Measurements from ENCODE around the gene FXYD2. TPM values are rescaled to one million over a fixed set of nuclear protein-coding genes. Genes with fewer than 3 reads are reported as not detected.
A peak's percentile ranks its signal among the peaks of the same experiment; 100 is the strongest.
"Not testable (repeated sequence)": the region's sequence is repeated elsewhere in the genome, so short reads cannot be mapped to it uniquely, and the experiment has no call there.

Gene FXYD2
- 1 to 10 TPM in 1 of 2 donors, not detected in 1; 1.4 TPM for total RNA-seq

DNA sequence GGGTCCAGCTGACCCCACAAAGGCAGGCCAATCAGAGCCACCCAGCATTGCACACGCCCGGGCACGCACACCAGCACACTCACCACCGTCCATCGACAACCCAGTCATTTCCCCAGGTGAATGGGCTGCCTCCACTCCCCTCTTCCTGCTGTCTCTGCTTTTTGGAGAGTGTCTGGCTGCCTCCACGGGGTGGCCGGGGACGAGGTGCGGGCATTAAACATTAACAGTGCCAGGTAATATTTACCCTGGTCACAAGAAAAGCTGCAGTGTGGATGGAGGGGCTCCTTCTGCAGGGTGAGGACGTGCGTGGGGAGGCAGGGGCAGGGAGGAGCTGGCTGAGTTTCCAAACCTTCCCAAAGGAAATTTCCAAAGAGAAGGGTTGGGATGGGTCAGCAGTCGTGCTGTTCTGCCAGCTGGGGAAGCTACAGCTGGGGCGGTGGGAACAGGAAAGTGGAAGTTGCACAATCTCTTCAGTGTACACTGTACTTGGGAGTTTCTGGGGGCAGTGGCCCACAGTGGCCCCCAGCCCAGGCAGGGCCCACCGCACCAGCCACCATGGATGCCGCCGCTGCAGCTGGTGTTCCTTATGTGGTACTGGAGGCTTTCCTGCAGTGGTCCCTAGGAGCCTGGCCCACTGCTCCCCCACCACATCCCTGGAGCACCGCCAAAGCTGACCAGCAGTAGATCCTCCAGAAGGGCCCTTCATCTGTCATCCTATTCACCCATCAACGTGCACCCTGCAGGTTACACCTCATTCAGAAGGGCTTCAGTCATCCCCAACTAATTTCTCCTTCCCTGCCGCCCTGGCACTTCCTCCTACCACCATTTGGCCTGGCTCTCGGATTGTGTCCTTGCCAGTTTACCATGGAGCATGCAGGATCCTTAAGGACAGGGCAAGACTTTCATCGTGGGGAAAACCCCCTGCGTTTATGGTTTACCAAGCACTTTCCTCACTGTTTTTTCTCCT lies at the start of gene FXYD2:
FXYD2 (minus strand) TSS at position 174 of the 967 bp plus-strand sequence; CDS start at position 108, 66 bp downstream.
- no peaks in the 10 kb centered on the region for H3K27me3 Mint-ChIP-seq
- peaks cover 15% of the 10 kb centered on the region for H3K4me1 Mint-ChIP-seq
- no peak for ATAC-seq (replicated peaks)
- H3K36me3 Mint-ChIP-seq (ENCODE audit: low read depth): no peaks in the 10 kb centered on the region
- H3K9me3 Mint-ChIP-seq: no peaks in the 10 kb centered on the region
- H3K27ac Mint-ChIP-seq: peak within 1 kb of the TSS; percentile 61
- no peak within 1 kb of the TSS for H3K4me3 Mint-ChIP-seq

DNA sequence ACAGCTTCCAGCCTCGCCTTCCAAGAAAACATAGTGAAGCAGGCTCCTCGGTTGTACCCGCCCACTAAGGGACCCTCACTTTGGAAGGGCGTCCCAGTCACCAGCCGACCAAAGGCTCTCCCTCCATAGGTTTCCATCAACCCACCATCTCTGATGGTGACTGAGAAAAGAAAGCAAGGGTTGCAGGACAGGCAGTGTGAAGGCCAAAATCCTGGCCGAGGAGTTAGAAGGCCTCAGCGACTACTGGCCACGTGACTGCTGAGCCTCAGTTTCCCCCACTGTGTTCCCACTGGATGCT lies 49.2 kb upstream of the FXYD2 start:
- Mint-ChIP-seq H3K36me3 (ENCODE audit: low read depth) (no peaks in the 10 kb centered on the region), H3K4me1 (peaks cover 11% of the 10 kb centered on the region), H3K27me3 (peaks cover 44% of the 10 kb centered on the region), H3K4me3 (no peak overlapping the region), H3K27ac (no peak overlapping the region), H3K9me3 (no peaks in the 10 kb centered on the region)
- ATAC-seq (replicated peaks): no peak

DNA sequence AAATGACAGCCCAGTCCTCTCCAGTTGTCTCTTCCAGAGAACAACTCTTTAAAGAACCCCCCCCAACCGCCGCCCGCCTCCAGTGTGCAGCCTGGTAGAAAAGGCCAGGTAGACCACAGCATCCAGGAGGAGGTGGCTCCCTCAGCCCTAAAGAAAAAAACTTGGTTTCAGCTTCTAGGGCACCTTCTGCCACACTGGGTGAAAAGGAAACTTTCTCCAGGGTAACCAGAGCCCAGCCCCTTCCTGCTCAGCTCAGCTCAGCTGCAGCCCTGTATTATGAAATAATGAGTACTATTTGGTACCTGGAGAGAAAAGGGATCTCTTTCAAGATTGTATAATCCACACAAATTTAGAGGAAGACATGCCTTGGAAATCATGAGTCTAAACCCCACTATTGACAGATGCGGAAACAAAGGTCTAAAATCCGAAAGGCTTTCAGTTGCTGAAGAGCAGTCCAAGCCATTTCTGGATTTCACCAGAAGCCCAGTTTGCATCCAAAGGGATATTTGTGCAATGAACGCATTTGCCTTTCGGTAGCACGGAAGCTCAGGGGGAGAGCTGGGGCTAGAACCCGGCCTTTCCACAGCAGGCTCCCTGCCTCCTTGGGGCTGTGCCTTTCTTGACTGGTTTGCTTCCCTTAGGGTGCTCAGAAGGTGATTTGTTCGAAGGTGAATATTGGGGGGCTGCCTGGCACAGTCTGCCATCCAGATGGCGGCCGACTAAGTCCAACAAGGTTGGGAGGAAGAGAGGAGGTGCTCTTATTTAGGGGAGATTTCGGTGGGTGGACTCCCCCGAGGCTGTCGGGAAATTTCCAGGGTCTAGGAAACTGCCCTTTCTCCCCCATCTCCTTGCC lies 48.7 kb upstream of the FXYD2 start:
- H3K4me1 Mint-ChIP-seq: peaks cover 11% of the 10 kb centered on the region
- H3K27me3 Mint-ChIP-seq: peaks cover 40% of the 10 kb centered on the region
- H3K9me3 Mint-ChIP-seq: no peaks in the 10 kb centered on the region
- H3K36me3 Mint-ChIP-seq (ENCODE audit: low read depth): no peaks in the 10 kb centered on the region
- no peak overlapping the region for H3K4me3 Mint-ChIP-seq
- ATAC-seq (replicated peaks): no peak
- no peak overlapping the region for H3K27ac Mint-ChIP-seq

DNA sequence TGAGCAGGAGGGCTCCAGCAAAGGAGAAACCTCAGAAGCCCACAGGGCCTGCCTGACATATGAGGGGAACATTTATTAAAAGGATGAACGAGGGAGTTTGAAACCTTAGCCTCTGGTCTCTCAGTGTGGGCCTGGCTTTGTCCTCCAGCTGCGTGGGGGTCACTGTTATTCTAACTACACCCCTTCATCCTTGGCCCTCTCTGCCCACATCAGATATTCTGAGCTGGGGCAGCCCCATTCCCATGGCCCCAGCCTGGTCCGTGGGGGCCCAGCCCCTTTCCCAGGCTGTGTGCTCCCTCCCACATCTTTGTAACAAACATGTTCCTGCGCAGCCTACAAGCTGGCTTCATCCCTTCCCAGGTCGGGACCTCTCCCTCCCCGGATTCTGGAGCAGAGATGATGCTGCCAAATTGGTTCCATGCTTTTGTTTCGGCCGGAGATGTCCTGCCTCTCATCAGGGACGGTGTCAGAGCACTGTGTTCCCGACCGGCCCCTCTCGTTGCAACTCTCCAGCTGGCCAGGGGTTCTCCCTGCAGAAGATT lies 47.9 kb upstream of the FXYD2 start:
- H3K36me3 Mint-ChIP-seq (ENCODE audit: low read depth): no peaks in the 10 kb centered on the region
- H3K9me3 Mint-ChIP-seq: no peaks in the 10 kb centered on the region
- H3K4me1 Mint-ChIP-seq: peaks cover 11% of the 10 kb centered on the region
- no peak for ATAC-seq (replicated peaks)
- no peak overlapping the region for H3K27ac Mint-ChIP-seq
- H3K4me3 Mint-ChIP-seq: no peak overlapping the region
- peaks cover 38% of the 10 kb centered on the region for H3K27me3 Mint-ChIP-seq

DNA sequence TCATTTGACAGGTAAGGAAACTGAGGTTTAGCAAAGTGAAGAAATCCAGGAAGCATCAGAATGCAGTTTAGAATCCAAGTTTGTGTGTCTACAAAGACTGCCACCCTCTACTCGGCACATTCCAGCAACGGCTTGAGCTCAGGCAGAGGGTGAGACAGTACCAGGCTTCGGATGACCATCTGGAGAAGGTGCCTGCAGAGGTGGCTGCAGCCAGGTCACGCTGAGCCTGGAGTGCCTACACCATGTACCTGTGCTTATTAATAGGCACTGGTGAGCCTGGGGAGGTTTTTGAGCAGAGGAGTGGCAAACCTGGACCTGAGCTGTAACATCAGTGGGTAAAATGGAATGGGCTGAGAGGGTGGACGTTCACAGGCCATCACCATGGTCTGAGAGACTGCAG lies 47.2 kb upstream of the FXYD2 start:
- H3K4me1 Mint-ChIP-seq: peaks cover 11% of the 10 kb centered on the region
- no peak for ATAC-seq (replicated peaks)
- H3K9me3 Mint-ChIP-seq: no peaks in the 10 kb centered on the region
- peaks cover 33% of the 10 kb centered on the region for H3K27me3 Mint-ChIP-seq
- H3K36me3 Mint-ChIP-seq (ENCODE audit: low read depth): no peaks in the 10 kb centered on the region
- H3K4me3 Mint-ChIP-seq: no peak overlapping the region
- no peak overlapping the region for H3K27ac Mint-ChIP-seq

DNA sequence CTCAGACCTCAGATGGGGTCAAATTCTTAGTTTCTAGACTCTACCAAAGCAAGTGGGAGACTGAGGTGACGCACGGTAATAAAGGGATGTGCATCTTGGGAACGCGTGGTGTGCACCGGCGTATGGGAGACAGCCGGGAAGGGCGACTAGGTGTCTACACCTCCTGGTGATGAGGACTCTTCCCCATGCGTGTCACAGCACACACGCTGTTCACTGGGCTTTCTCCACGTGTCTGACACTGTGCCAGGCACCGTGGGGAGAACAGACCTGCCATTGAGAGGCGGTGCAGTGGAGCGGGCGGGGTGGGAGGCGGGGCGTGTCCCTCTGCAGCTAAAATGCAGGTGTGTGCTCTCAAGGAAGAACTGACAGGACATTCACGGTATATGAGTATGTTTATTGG lies 46.6 kb upstream of the FXYD2 start:
- no peak overlapping the region for H3K4me3 Mint-ChIP-seq
- H3K36me3 Mint-ChIP-seq (ENCODE audit: low read depth): no peaks in the 10 kb centered on the region
- H3K9me3 Mint-ChIP-seq: no peaks in the 10 kb centered on the region
- no peak overlapping the region for H3K27ac Mint-ChIP-seq
- ATAC-seq (replicated peaks): no peak
- H3K4me1 Mint-ChIP-seq: peaks cover 10% of the 10 kb centered on the region
- H3K27me3 Mint-ChIP-seq: peaks cover 32% of the 10 kb centered on the region

DNA sequence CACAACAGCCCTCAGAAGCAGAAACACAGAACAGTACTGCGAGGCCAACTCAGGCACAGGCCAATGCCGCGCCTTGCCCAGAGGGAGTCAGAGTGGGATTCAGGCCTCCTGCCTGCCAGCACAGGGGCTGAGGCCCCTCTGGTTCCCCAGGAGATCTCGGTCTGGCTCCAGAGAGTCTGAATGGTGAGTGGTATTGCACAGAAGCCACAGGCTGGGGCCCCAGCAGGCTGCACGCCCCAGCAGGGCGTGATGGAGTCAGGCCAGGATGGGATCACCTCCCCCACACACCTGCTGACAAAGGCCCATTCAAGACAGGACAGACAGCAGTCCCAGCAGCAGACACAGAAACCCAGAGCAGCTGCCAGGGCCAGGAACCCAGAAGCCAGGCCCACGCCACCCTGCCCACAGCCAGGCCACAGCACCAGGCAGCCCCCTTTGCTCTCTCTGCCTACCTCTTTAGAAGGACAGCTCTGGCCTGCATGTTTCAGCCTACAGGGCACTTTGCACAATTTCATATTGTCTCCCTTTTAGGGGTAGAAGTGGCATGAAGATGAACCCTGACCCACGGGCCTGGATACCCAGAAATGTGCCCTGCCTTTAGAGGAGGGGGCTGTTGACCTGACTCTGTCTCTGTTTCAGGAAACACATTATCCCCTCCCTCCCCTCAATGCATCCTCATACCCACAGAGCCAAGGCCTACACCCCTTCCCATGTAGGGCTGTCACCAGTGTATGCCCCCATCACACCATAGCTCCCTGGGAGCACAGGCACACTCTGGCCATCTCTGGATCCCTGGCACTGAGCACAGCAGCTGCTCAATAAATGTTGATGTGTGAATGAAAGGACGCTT lies 45.8 kb upstream of the FXYD2 start:
- Mint-ChIP-seq H3K27ac (no peak overlapping the region), H3K36me3 (ENCODE audit: low read depth) (no peaks in the 10 kb centered on the region), H3K27me3 (peaks cover 27% of the 10 kb centered on the region), H3K9me3 (no peaks in the 10 kb centered on the region), H3K4me1 (peaks cover 6% of the 10 kb centered on the region), H3K4me3 (no peak overlapping the region)
- no peak for ATAC-seq (replicated peaks)

DNA sequence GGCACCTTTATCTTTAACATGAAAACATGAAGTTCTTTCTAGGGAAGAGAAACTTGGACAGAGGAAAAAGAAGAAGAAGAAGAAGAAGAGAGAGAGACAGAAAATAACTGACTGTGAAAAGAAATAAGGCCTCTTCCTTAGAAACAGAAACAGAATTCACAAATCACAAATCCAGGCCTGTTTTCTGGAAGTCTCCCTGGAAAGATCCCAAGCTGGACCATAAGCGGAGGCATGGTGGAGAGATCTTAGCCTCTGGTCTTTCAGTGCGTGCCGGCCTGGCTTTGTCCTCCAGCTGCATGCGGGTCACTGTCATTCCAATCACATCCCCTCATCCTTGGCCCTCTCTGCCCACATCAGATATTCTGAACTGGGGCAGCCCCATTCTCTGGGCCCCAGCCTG lies 45.1 kb upstream of the FXYD2 start:
- no peaks in the 10 kb centered on the region for H3K36me3 Mint-ChIP-seq (ENCODE audit: low read depth)
- H3K4me1 Mint-ChIP-seq: no peaks in the 10 kb centered on the region
- H3K9me3 Mint-ChIP-seq: no peaks in the 10 kb centered on the region
- H3K4me3 Mint-ChIP-seq: no peak overlapping the region
- H3K27me3 Mint-ChIP-seq: peaks cover 22% of the 10 kb centered on the region
- no peak overlapping the region for H3K27ac Mint-ChIP-seq
- ATAC-seq (replicated peaks): no peak

DNA sequence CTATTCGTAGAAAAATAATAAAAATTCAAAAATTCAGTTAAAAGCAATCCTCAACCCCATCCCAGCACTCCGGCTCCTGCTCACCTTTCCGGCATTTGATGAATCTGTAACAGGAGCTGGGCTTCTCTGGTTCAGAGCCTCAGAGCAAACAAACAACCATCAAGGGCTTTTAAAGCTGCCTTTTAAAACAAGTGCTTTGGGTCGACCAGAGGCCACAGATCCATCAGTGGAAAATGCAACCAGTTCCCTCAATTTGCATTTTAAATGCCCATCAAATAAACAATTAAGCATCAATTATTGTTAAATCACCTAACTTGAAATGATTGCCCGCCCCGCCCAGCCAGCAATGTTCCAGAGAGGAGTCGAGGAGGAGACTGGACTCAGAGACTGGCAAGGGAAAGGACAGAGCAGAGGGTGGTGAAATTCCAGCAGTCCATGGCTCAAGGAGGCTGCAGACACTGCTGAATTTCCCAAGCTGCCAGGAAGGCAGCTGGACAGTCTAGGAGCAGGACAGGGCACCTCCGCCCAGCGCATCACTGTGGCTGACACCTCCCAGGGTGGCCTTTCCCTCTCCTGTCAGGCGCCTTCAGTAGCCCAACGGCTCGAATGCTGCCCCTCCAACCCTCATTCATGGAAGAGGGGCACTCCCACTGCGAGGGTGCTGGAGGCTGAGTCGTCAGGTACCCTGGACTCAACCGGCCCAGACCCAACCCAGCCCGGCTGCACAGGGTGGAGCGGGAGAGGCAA lies 44.4 kb upstream of the FXYD2 start:
- Mint-ChIP-seq H3K27me3 (peaks cover 20% of the 10 kb centered on the region), H3K27ac (no peak overlapping the region), H3K4me3 (no peak overlapping the region), H3K4me1 (no peaks in the 10 kb centered on the region), H3K9me3 (no peaks in the 10 kb centered on the region), H3K36me3 (ENCODE audit: low read depth) (no peaks in the 10 kb centered on the region)
- no peak for ATAC-seq (replicated peaks)

DNA sequence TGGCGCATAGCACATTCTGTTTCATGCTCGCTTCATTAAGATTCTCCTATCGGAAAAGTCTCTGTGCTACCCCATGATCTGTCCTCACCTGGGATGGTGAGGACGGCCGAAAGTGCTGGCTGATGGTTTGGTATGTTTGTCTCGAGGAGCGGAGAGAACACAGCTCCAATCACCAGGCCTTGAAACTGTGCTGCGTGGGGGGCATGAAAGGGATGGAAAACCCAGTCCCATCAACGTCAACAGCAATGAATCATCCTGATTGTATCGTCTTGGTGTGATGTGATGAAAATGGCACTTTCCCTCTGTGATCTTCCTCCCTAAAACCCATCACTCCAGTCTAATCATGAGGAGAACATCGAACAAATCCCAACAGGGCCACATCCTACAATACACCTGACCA lies 43.5 kb upstream of the FXYD2 start:
- Mint-ChIP-seq H3K4me3 (no peak overlapping the region), H3K27me3 (peaks cover 15% of the 10 kb centered on the region), H3K27ac (no peak overlapping the region), H3K9me3 (no peaks in the 10 kb centered on the region), H3K4me1 (no peaks in the 10 kb centered on the region), H3K36me3 (ENCODE audit: low read depth) (no peaks in the 10 kb centered on the region)
- peak; percentile 35 for ATAC-seq (replicated peaks)

DNA sequence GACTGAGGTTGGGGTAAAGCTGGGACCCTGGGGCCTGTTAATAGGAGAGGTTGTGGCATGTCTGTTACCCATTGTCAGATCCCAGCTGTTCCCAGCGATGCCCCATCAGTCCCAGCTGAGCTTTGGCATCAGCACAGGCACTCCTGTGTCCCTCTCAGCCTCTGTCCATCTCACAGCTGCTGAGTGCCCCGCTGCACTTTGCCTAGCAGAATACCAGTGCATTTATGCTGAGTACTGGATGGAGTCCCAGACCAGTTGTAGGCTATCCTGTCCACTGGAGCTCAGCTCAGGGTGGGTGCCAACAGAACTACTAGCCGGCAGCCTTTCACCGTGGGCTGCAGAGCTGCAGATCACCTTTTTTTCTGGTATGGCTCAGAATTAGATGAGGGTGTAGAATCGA lies 42.0 kb upstream of the FXYD2 start:
- no peak for ATAC-seq (replicated peaks)
- no peak overlapping the region for H3K27ac Mint-ChIP-seq
- H3K4me1 Mint-ChIP-seq: peaks cover 5% of the 10 kb centered on the region
- no peaks in the 10 kb centered on the region for H3K36me3 Mint-ChIP-seq (ENCODE audit: low read depth)
- no peak overlapping the region for H3K4me3 Mint-ChIP-seq
- no peaks in the 10 kb centered on the region for H3K9me3 Mint-ChIP-seq
- peaks cover 12% of the 10 kb centered on the region for H3K27me3 Mint-ChIP-seq

DNA sequence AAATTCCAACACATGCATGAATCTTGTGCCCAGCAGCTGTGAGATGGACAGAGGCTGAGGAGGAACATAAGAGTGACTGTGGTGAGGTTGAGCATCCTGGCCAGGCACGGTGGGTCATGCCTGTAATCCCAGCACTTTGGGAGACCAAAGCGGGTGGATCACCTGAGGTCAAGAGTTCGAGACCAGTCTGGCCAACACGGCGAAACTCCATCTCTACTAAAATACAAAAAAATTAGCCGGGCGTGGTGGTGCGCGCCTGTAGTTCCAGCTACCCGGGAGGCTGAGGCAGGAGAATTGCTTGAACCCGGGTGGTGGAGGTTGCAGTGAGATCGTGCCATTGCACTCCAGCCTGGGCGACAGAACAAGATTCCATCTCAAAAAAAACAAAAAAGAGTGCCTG lies 41.0 kb upstream of the FXYD2 start:
- not testable (repeated sequence) for H3K27me3 Mint-ChIP-seq; ATAC-seq (replicated peaks); H3K27ac Mint-ChIP-seq; H3K9me3 Mint-ChIP-seq; H3K4me1 Mint-ChIP-seq; H3K36me3 Mint-ChIP-seq (ENCODE audit: low read depth); H3K4me3 Mint-ChIP-seq

DNA sequence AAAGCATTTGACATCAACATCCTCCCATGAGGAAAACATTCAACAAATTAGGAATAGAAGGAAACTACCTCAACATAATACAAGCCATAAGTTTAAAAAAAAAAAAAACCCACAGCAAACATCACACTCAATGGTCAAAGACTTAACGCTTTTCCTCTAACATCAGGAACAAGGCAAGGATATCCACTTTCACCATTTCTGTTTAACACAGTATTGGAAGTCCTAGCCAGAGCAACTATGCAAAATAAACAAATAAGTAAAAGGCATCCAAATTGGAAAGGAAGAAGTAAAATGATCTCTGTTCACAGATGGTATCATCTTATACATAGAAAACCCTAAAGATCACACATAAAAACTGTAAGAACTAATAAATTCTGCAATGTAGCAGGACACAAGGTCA lies 38.8 kb upstream of the FXYD2 start:
- Mint-ChIP-seq H3K9me3 (no peaks in the 10 kb centered on the region), H3K27ac (no peak overlapping the region), H3K36me3 (ENCODE audit: low read depth) (no peaks in the 10 kb centered on the region), H3K4me1 (peaks cover 5% of the 10 kb centered on the region), H3K4me3 (no peak overlapping the region), H3K27me3 (peaks cover 8% of the 10 kb centered on the region)
- no peak for ATAC-seq (replicated peaks)

All from activated T-helper 17 cell treated with anti-CD3 and anti-CD28 coated beads, Interleukin-2, amount 50 U/mL, for 72 hours (primary cell).